Activated CD8-positive, alpha-beta T cell treated with anti-CD3 and anti-CD28 coated beads, Interleukin-2, amount 10 ng/mL, durations not matched to agents 7 days and 5 days (primary cell): Measurements from ENCODE around the gene MBD6. TPM values are rescaled to one million over a fixed set of nuclear protein-coding genes. Genes with fewer than 3 reads are reported as not detected.

ENCODE experiments used
- ATAC-seq: fragments of 150-1000 bp; cut with Tn5 transposase; one replicate; pipeline ENCODE4 v1.10.0; 2021; ENCODE audit warnings: moderate library complexity
- CTCF ChIA-PET: fragments of 350-600 bp; sonication (Branson Sonifier 250); formaldehyde crosslinking; loops from one replicate; lab custom pipeline; 2021; ENCODE audit warnings: antibody characterized with exemption; lab: Charles Lee
- POLR2A ChIA-PET: fragments of 350-600 bp; sonication (Branson Sonifier 250); formaldehyde crosslinking; loops from one replicate; lab custom pipeline; 2021; ENCODE audit warnings: antibody characterized with exemption; lab: Charles Lee
- DNase-seq: peaks from one replicate; pipeline ENCODE4 v3.0.0-alpha.2; 2020
- H3K27ac Mint-ChIP-seq: one replicate; pipeline ENCODE4 v1.8.0; 2021; ENCODE audit warnings: mild to moderate bottlenecking, mixed read lengths
- H3K27me3 Mint-ChIP-seq: one replicate; pipeline ENCODE4 v1.8.0; 2021; ENCODE audit warnings: low read depth, mixed read lengths
- H3K36me3 Mint-ChIP-seq: one replicate; pipeline ENCODE4 v1.8.0; 2021; ENCODE audit warnings: low read depth, mixed read lengths
- H3K4me1 Mint-ChIP-seq: one replicate; pipeline ENCODE4 v1.8.0; 2021; ENCODE audit warnings: low read depth, mixed read lengths
- H3K4me3 Mint-ChIP-seq: one replicate; pipeline ENCODE4 v1.8.0; 2021; ENCODE audit warnings: mild to moderate bottlenecking, mixed read lengths
- H3K9me3 Mint-ChIP-seq: one replicate; pipeline ENCODE4 v1.8.0; 2022; ENCODE audit warnings: mixed read lengths; ENCODE audit not compliant: insufficient read depth
- total RNA-seq, 2 experiments: library from RNA; stranded (reverse); gene quantifications; one replicate each; pipeline ENCODE4 v1.2.3, GENCODE V29; 2021

MBD6 gene
- total RNA-seq, 2 experiments from 2014 or later, result 68.4 to 71.4 TPM

DNA sequence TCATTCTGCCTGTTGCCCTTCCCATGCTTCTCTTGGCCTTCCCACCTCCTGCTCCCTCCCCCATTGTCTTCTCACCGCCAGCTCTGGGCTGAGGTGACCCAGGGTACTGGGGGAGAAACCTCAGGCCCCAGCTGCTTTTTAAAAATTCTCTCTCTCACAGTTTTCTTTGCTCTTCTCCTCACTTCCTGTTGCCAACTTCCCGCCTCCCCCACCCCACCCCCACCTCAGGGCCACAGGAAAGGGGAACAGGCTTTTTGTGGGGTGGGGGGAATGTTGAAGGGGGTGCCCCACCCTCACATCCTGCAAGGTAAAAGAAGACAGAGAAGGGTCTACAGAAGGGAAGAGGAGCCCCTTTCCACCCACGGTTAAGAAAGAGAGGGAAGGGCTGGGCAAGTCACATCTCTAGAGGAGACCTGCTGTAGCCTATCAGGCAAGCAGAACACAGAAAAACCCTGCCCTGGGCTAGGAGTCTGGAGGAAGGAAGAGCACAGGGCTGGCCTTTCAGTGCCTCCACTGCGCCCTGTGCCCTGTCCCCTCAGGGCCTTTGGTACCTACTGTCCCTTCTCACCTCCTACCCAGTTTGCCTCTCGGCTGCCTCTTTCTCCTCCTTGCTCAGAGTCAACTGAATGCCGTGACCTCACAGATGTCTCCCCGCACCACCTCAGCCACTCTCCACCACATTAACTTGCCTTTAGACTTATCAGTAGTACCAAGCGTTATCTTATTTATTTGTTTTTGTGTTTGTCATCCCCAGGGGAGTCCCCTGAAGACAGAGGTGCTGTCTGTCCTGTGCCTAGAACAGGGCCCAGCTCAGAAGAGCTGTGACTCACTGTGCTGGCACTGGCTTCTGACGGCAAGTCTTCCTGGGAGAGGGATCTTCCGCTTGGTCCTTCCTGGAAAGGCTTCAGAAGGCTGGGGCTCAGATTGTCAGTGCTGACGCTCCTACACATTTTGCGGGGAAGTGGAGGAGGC is 44.6 kb upstream of the MBD6 start:
- DNase-seq (peak; percentile 72), ATAC-seq (peak; percentile 54)
- Mint-ChIP-seq H3K4me1 (peaks cover 72% of the 10 kb centered on the region), H3K27me3 (no peaks in the 10 kb centered on the region), H3K9me3 (no peaks in the 10 kb centered on the region), H3K4me3 (peak overlapping the region; percentile 96), H3K27ac (peak overlapping the region; percentile 99), H3K36me3 (peaks cover 50% of the 10 kb centered on the region)
- ChIA-PET POLR2A (interaction anchor here (0.5 to 8.0 kb wide), 9 partner anchors 8 to 1350 kb away, joined by 3 to 74 read pairs (median 11); partner anchors contain the start of genes DDIT3, ESYT1, GLI1 and MARS1), CTCF (interaction anchor here (0.6 to 4.7 kb wide), 16 partner anchors 9 to 263 kb away, joined by 3 to 57 read pairs (median 6); partner anchors contain the start of genes DDIT3, GLI1, INHBE and MARS1)

DNA sequence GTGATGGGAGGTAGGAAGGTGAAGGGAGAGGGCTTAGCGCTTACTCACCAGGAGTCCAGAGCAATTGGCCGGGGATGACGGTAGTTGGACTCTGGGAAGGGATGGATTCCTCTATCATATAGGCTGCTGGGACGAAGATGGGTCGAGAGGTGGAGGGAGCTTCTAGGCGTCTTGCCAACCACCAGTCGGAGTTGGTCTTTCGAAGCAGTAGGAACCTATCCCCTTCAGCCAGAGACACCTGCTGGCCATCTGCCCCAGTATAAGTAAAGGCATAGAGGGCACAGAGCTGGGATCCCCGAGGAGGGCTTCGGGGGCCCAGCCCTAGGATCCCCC is 43.6 kb upstream of the MBD6 start:
- ChIA-PET CTCF (interaction anchor here (0.8 to 4.7 kb wide), 9 partner anchors 8 to 262 kb away, joined by 3 to 57 read pairs (median 3); partner anchors contain the start of genes DDIT3, GLI1, INHBE and MARS1), POLR2A (interaction anchor here (1.4 to 8.0 kb wide), 6 partner anchors 9 to 45 kb away, joined by 7 to 74 read pairs (median 12); partner anchors contain the start of genes DDIT3, GLI1 and MARS1)
- Mint-ChIP-seq H3K36me3 (peaks cover 43% of the 10 kb centered on the region), H3K27ac (peak overlapping the region; percentile 99), H3K4me3 (peak overlapping the region; percentile 96), H3K27me3 (no peaks in the 10 kb centered on the region), H3K9me3 (no peaks in the 10 kb centered on the region), H3K4me1 (peaks cover 72% of the 10 kb centered on the region)
- DNase-seq, result no peak
- ATAC-seq, result peak; percentile 0

DNA sequence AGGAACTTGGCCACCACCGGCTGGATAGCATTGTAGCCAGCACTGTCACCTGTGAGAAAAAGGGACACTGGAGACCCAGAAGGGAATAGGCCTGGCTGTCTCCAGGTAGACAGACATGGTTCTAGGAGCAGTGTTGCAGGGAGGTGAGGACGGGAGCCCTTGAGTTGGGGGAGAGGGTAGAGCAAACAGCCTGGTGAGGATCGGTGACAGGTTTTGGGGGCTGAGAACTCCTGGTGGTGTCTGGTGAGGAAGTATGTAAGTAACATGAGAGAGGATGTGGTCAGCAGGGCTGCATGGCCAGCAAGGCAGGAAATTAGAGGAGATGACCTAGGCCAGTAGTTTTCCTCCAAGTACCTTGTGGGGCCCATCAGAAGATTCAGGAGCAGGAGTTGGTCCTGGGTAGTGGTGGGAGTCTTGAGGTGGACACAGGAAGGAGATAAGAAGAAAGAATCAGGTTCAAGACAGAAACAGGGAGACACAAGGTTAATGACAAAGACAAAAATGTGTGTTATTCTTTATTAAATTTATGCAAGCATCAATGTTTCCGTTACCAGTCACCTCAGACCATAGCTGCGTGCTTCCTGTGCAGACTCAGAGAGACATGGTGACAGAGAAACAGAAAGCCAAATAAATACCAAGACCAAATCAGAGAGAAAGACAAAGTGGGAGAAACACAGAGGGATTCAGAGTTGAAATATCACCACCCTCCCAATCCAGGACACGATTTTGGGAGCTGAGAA is 43.1 kb upstream of the MBD6 start, which contains the start of gene ARHGAP9:
Gene ARHGAP9, minus strand, starts transcription at position 491 of the 740 bp plus-strand sequence. Its CDS starts 460 bp downstream, at position 31.
- Mint-ChIP-seq H3K27me3 (no peaks in the 10 kb centered on the region), H3K4me3 (peak within 1 kb of the TSS; percentile 96), H3K4me1 (peaks cover 67% of the 10 kb centered on the region), H3K9me3 (no peaks in the 10 kb centered on the region), H3K27ac (peak within 1 kb of the TSS; percentile 99), H3K36me3 (peaks cover 37% of the 10 kb centered on the region)
- POLR2A ChIA-PET, result interaction anchor here (1.1 to 8.0 kb wide), 8 partner anchors 8 to 49 kb away, joined by 3 to 74 read pairs (median 8); partner anchors contain the start of genes DDIT3, GLI1 and MARS1
- ATAC-seq (peak; percentile 57), DNase-seq (peak; percentile 82)
- CTCF ChIA-PET, result interaction anchor here (0.8 to 4.7 kb wide), 9 partner anchors 7 to 262 kb away, joined by 3 to 57 read pairs (median 4); partner anchors contain the start of genes GLI1, INHBE and MARS1

DNA sequence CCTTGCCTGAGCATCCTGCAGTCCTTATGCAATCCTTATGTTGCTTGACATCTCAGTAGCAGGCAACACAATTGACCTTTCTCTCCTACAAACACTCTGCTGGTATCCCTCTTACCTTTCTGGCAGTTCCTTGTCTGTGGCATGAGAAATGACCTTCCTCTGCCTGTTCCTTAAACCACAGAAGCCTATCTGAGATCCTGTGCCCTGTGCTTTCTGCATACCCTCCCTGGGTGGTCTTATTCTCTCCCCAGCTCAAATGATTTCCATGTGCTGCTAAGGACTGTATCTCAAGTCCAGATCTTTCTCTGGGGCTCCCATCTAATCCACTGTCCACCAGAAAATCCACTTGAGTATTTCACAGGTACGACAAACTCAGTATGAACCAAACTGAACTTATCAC is 41.0 kb upstream of the MBD6 start:
- Mint-ChIP-seq H3K36me3 (peaks cover 20% of the 10 kb centered on the region), H3K9me3 (no peaks in the 10 kb centered on the region), H3K27ac (peak overlapping the region; percentile 99), H3K4me1 (peaks cover 54% of the 10 kb centered on the region), H3K27me3 (no peaks in the 10 kb centered on the region), H3K4me3 (no peak overlapping the region)
- DNase-seq (no peak), ATAC-seq (no peak)
- CTCF ChIA-PET, result interaction anchor here (2.7 to 3.1 kb wide), 2 partner anchors 11 to 23 kb away, joined by 8 to 19 read pairs; partner anchors contain the start of gene GLI1
- POLR2A ChIA-PET, result interaction anchor here (8.0 kb wide), 1 partner anchor 21 kb away, joined by 74 read pairs; the partner anchor contains the start of gene GLI1

DNA sequence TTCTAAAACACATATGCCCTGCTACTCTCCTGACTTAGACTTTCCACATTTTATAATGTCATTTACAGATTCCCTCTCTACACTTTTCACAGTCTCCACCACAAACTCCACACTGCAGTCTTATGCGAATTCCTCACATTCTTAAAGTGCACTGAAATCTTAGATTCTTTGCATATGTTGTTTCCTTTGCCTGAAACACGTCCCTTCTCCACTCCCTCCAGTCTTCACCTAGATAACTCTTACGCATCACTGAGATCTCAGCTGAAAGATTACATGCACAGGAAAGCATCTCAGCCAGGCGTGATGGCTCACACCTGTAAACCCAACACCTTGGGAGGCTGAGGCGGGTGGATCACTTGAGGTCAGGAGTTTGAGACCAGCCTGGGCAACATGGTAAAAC is 39.2 kb upstream of the MBD6 start:
- CTCF ChIA-PET, result interaction anchor here (1.8 kb wide), 1 partner anchor 25 kb away, joined by 7 read pairs; no protein-coding TSS in a partner anchor
- Mint-ChIP-seq H3K36me3 (peaks cover 8% of the 10 kb centered on the region), H3K27ac (no peak overlapping the region), H3K4me1 (peaks cover 50% of the 10 kb centered on the region), H3K27me3 (no peaks in the 10 kb centered on the region), H3K4me3 (no peak overlapping the region), H3K9me3 (no peaks in the 10 kb centered on the region)
- POLR2A ChIA-PET, result interaction anchor here (0.6 to 1.5 kb wide), 2 partner anchors 22 to 36 kb away, joined by 3 to 4 read pairs; partner anchors contain the start of gene DDIT3
- ATAC-seq (no peak), DNase-seq (no peak)

DNA sequence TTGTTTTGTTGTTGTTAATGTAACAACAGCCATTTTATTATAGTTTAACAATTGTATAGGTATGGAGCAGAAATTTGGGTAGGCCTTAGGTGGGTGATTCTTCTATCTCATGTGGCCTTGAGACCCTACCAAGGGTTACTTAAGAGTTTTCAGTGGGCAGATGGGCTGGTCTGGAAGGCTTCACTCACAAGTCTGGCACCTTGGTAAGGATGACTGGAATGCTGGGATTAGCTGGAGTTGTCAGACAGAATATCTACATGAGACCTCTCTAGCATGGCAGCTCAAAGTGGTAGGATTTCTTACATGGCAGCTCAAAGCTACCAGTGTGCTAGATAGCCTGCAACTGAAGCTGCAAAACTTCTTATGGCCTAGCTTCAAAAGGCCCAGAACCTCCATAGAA is 36.9 kb upstream of the MBD6 start:
- no peaks in the 10 kb centered on the region for H3K27me3 Mint-ChIP-seq
- CTCF ChIA-PET, result interaction anchor here (1.0 to 2.9 kb wide), 3 partner anchors 8 to 27 kb away, joined by 3 to 22 read pairs (median 6); partner anchors contain the start of gene GLI1
- H3K27ac Mint-ChIP-seq, result no peak overlapping the region
- H3K4me3 Mint-ChIP-seq, result no peak overlapping the region
- no peak for ATAC-seq
- H3K4me1 Mint-ChIP-seq, result peaks cover 45% of the 10 kb centered on the region
- no peak for DNase-seq
- POLR2A ChIA-PET, result interaction anchor here (0.7 to 2.4 kb wide), 3 partner anchors 9 to 35 kb away, joined by 3 to 14 read pairs (median 10); partner anchors contain the start of gene DDIT3
- H3K9me3 Mint-ChIP-seq, result no peaks in the 10 kb centered on the region
- H3K36me3 Mint-ChIP-seq, result peaks cover 26% of the 10 kb centered on the region

DNA sequence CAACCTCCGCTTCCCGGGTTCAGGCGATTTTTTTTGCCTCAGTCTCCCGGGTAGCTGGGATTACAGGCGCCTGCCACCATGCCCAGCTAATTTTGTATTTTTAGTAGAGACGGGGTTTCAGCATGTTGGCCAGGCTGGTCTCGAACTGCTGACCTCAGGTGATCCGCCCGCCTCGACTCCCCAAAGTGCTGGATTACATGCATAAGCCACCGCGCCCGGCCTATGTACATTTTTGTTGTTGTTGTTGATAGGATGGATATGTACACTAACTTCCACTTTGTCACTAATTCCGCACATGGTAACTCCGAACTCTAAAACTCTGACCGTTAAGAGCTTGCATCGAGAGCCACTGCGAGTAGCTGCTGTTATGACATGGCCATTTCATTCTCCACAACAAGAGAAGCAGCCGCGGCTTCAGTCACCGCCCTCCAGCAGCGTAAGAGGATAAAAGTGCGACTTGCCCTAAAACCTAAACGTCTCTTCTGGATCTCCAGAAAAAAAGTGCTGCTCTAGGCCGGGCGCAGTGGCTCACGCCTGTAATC is 35.5 kb upstream of the MBD6 start:
- Mint-ChIP-seq H3K27me3 (no peaks in the 10 kb centered on the region), H3K27ac (peak overlapping the region; percentile 93), H3K36me3 (peaks cover 38% of the 10 kb centered on the region), H3K4me3 (peak overlapping the region; percentile 89), H3K4me1 (peaks cover 39% of the 10 kb centered on the region), H3K9me3 (no peaks in the 10 kb centered on the region)
- CTCF ChIA-PET, result interaction anchor here (2.9 kb wide), 1 partner anchor 10 kb away, joined by 22 read pairs; no protein-coding TSS in a partner anchor
- ATAC-seq (no peak), DNase-seq (no peak)
- POLR2A ChIA-PET, result interaction anchor here (1.2 to 2.4 kb wide), 4 partner anchors 8 to 409 kb away, joined by 3 to 14 read pairs (median 10); partner anchors contain the start of genes ARHGAP9 and DDIT3

DNA sequence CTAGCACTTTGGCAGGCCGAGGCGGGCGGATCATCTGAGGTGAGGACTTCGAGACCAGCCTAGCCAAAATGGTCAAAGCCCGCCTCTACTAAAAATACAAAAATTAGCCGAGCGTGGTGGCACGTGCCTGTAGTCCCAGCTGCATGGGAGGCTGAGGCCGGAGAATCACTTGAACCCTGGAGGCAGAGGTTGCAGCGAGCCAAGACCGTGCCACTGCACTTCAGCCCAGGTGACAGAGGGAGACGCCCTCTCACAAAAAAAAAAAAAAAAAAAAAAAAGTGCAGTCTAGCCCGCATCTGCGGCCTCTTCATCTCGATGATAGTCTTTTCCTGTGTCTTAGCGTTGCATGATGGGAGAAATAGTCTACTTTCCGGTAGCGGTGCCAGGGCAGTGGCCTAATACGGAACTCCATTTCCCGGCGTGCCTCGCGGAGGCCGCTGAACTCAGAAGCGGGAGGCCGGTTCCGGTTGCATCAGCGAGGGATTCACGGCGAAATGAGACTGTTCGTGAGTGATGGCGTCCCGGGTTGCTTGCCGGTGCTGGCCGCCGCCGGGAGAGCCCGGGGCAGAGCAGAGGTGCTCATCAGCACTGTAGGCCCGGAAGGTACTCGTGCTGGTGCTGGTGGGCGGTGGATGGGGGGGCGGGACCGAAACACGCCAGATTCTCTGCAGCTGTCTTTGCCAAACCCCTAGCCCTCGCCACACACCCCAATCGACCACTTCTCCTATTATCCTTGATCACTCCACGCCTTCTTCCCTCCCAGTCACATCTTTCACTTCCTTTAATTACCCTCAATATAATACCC is 34.8 kb upstream of the MBD6 start, which contains the start of gene MARS1:
Gene MARS1, plus strand, starts transcription at position 472 of the 805 bp plus-strand sequence. Its CDS starts 23 bp downstream, at position 495.
- peak; percentile 96 for DNase-seq
- no peaks in the 10 kb centered on the region for H3K9me3 Mint-ChIP-seq
- H3K36me3 Mint-ChIP-seq, result peaks cover 41% of the 10 kb centered on the region
- ATAC-seq, result peak; percentile 97
- peaks cover 41% of the 10 kb centered on the region for H3K4me1 Mint-ChIP-seq
- no peaks in the 10 kb centered on the region for H3K27me3 Mint-ChIP-seq
- H3K4me3 Mint-ChIP-seq, result peak within 1 kb of the TSS; percentile 89
- CTCF ChIA-PET, result interaction anchor here (1.0 to 2.9 kb wide), 3 partner anchors 10 to 29 kb away, joined by 3 to 22 read pairs (median 4); partner anchors contain the start of gene GLI1
- POLR2A ChIA-PET, result interaction anchor here (1.2 to 2.4 kb wide), 4 partner anchors 8 to 410 kb away, joined by 3 to 14 read pairs (median 10); partner anchors contain the start of genes ARHGAP9 and DDIT3
- peak within 1 kb of the TSS; percentile 93 for H3K27ac Mint-ChIP-seq

DNA sequence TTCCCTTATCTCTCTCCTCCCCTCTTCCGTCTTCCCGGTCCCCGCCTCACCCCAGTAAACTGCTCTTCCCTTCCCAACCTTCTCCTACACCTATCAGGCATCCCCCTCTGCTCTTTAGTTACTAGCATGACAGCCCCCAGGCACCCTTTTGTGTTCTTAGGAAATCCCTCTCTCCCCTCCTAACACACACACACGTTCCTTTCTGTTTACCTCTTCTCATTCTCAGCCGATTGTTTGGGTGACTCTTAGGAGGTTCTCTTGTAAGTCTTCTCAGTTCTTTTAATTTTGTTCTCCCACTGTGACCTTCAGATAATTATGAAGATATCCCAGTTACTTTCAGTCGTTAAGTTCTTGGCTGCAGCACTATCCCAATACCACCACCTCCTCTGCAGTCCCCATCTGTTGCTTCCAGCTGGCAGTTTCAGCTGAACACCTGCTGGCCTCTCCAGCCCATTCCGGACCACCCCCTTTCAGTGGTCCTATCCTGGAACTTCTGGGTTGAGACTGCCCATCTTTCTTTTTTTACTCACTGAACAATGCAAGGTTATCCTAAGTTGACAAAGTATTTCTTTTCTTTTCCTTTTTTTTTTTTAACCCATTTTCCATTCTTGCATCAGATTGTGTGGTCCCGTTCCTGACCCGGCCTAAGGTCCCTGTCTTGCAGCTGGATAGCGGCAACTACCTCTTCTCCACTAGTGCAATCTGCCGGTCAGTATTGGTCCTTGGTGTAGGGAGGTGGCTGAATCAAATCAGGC is 34.0 kb upstream of the MBD6 start:
- Mint-ChIP-seq H3K4me3 (peak overlapping the region; percentile 89), H3K4me1 (peaks cover 37% of the 10 kb centered on the region), H3K27ac (peak overlapping the region; percentile 93), H3K27me3 (no peaks in the 10 kb centered on the region), H3K36me3 (peaks cover 44% of the 10 kb centered on the region), H3K9me3 (no peaks in the 10 kb centered on the region)
- ChIA-PET CTCF (interaction anchor here (1.0 to 1.4 kb wide), 2 partner anchors 26 to 30 kb away, joined by 3 to 4 read pairs; partner anchors contain the start of gene GLI1), POLR2A (interaction anchor here (0.6 to 2.3 kb wide), 2 partner anchors 9 to 145 kb away, joined by 3 to 11 read pairs; partner anchors contain the start of gene ARHGAP9)
- ATAC-seq (no peak), DNase-seq (no peak)
